Neural cell (in vitro differentiated cells): ENCODE data around the gene LINC00237. TPM values are rescaled to one million over a fixed set of nuclear protein-coding genes. Genes with fewer than 3 reads are reported as not detected.

Source experiments
- H2AFZ ChIP-seq: fragments of 200-600, 300-800 bp; sonication (generic), shearing (Covaris generic); 2 replicates; pipeline ENCODE4 v1.6.0; 2014; ENCODE audit warnings: low read depth, mild to moderate bottlenecking, antibody characterized with exemption, low read length, moderate library complexity
- H3F3A ChIP-seq: fragments of 200-600 bp; shearing (Covaris generic); 2 replicates; pipeline ENCODE4 v1.6.1; 2016; ENCODE audit warnings: mild to moderate bottlenecking, moderate library complexity, mixed read lengths, antibody characterized with exemption, low read length; ENCODE audit not compliant: insufficient read depth, poor library complexity, severe bottlenecking
- H3K27ac ChIP-seq: fragments of 200-600, 300-800 bp; sonication (generic), shearing (Covaris generic); 2 replicates; pipeline ENCODE4 v1.5.1; 2014; ENCODE audit warnings: mild to moderate bottlenecking, low read length, moderate library complexity
- H3K27me3 ChIP-seq: fragments of 300-800, 200-600 bp; sonication (generic), shearing (Covaris generic); 2 replicates; pipeline ENCODE4 v1.6.0; 2014; ENCODE audit warnings: mild to moderate bottlenecking, low read depth, low read length, moderate library complexity; ENCODE audit not compliant: insufficient read depth
- H3K36me3 ChIP-seq: fragments of 300-800, 200-600 bp; sonication (generic), shearing (Covaris generic); 2 replicates; pipeline ENCODE4 v1.5.1; 2014; ENCODE audit warnings: mild to moderate bottlenecking, antibody characterized with exemption, low read length, moderate library complexity; ENCODE audit not compliant: insufficient read depth
- H3K4me2 ChIP-seq: fragments of 300-800, 200-600 bp; sonication (generic), shearing (Covaris generic); 2 replicates; pipeline ENCODE4 v1.6.0; 2014; ENCODE audit warnings: mild to moderate bottlenecking, low read length
- H3K4me3 ChIP-seq: fragments of 300-800, 200-600 bp; sonication (generic), shearing (Covaris generic); 2 replicates; pipeline ENCODE4 v1.5.1; 2014; ENCODE audit warnings: mild to moderate bottlenecking, low read length, moderate library complexity
- H3K79me2 ChIP-seq: fragments of 200-600 bp; shearing (Covaris generic); replicated peaks from 2 replicates; pipeline ENCODE4 v1.6.0; 2014; ENCODE audit warnings: mild to moderate bottlenecking, low read length, moderate library complexity; ENCODE audit not compliant: insufficient read depth
- H3K9ac ChIP-seq: fragments of 300-800, 200-600 bp; sonication (generic), shearing (Covaris generic); 2 replicates; pipeline ENCODE4 v1.6.1; 2016; ENCODE audit warnings: mild to moderate bottlenecking, low read length, mixed read lengths
- H3K9me2 ChIP-seq: fragments of 200-600 bp; shearing (Covaris generic); 2 replicates; pipeline ENCODE4 v1.6.1; 2016; ENCODE audit warnings: mild to moderate bottlenecking, low read length, mixed read lengths; ENCODE audit not compliant: insufficient read depth
- H3K9me3 ChIP-seq: fragments of 200-600, 300-800 bp; sonication (generic), shearing (Covaris generic); 2 replicates; pipeline ENCODE4 v1.6.1; 2016; ENCODE audit warnings: mild to moderate bottlenecking, mixed run types, low read length, moderate library complexity, mixed read lengths
- H4K20me1 ChIP-seq: fragments of 200-600 bp; shearing (Covaris generic); 2 replicates; pipeline ENCODE4 v1.6.1; 2016; ENCODE audit warnings: mild to moderate bottlenecking, mixed run types; ENCODE audit not compliant: insufficient read depth
- EP300 ChIP-seq: fragments of 450-650 bp; conservative IDR thresholded peaks from 2 replicates; pipeline ENCODE4 v1.6.1; 2014; ENCODE audit warnings: antibody characterized with exemption, mild to moderate bottlenecking, moderate library complexity; ENCODE audit not compliant: poor library complexity, severe bottlenecking
- EZH2 ChIP-seq: fragments of 200-600, 300-800 bp; shearing (Covaris generic), sonication (generic); IDR thresholded peaks from 2 replicates; pipeline ENCODE4 v1.6.1; 2014; ENCODE audit warnings: antibody characterized with exemption, low read length, borderline replicate concordance, mild to moderate bottlenecking; ENCODE audit not compliant: insufficient read depth, poor library complexity, severe bottlenecking
- MXI1 ChIP-seq: fragments of 450-650 bp; conservative IDR thresholded peaks from 2 replicates; pipeline ENCODE4 v1.6.1; 2014; ENCODE audit warnings: antibody characterized with exemption, mild to moderate bottlenecking; ENCODE audit not compliant: poor library complexity, severe bottlenecking
- POLR2AphosphoS5 ChIP-seq: IDR thresholded peaks from 2 replicates; pipeline ENCODE4 v1.6.1; 2012
- RAD21 ChIP-seq: fragments of 450-650 bp; conservative IDR thresholded peaks from 2 replicates; pipeline ENCODE4 v1.6.1; 2014; ENCODE audit warnings: antibody characterized with exemption, mild to moderate bottlenecking, moderate library complexity
- SMC3 ChIP-seq: fragments of 450-650 bp; conservative IDR thresholded peaks from 2 replicates; pipeline ENCODE4 v1.6.1; 2014; ENCODE audit warnings: antibody characterized with exemption, mild to moderate bottlenecking, moderate library complexity; ENCODE audit not compliant: poor library complexity
- TAF1 ChIP-seq: IDR thresholded peaks from 2 replicates; pipeline ENCODE4 v1.6.1; 2012; ENCODE audit warnings: low read depth
- polyA plus RNA-seq: library from polyadenylated mRNA; depleted of rRNA; stranded (reverse); fragments of >200 nt; gene quantifications from 2 replicates; pipeline ENCODE4 v1.2.3, GENCODE V29; 2014
- TF ChIP-seq, protein P1 (sequence below): fragments of 450-650 bp; IDR thresholded peaks from 2 replicates; pipeline ENCODE4 v1.5.1; 2014; ENCODE audit warnings: antibody characterized with exemption, mild to moderate bottlenecking, moderate library complexity; ENCODE audit not compliant: poor library complexity, severe bottlenecking
- TF ChIP-seq, protein P2 (sequence below): IDR thresholded peaks from 2 replicates; pipeline ENCODE4 v1.6.1; 2012; ENCODE audit warnings: borderline replicate concordance

The LINC00237 gene
- polyA plus RNA-seq, 1 donor from 2014 or later = not detected

DNA sequence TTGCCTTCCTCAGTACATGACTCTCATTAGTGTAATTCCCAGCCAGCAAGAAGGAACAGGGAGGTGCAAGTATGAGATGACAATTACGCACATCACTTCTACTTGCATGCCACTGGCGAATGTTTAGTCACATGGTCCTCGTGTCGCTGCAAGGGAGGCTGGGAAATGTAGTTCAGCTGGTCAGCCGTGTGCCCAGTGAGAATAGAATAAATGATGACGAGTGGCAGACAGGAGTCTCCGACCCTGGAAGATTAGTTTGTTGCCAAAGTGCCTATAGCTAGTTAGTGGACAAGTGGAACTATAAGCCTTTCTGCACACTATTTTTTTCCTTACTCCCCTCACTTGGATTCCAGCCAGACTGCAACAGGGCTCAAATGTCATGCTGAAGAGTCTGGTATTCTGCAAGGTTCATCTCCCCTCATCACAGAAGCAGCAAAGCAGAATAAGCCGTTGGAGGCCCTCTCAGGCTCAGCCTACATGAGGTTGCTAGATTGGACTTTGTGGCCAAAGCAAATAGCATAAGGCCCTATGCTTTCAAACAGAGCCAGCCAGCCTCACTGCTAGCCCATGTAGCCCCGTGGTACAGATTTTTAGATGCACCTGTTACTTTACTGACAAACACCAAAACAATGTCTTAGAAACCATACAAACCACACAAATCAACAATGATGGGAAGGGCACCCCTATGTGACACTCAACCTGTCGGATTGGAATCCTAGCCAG is 9.7 kb downstream of the LINC00237 start:
- H3K9me2 ChIP-seq = no peaks in the 10 kb centered on the region
- H3K4me3 ChIP-seq = no peak overlapping the region
- no peak overlapping the region for H3K9ac ChIP-seq
- TF ChIP-seq EP300 = no peak
- TF ChIP-seq, protein P1, sequence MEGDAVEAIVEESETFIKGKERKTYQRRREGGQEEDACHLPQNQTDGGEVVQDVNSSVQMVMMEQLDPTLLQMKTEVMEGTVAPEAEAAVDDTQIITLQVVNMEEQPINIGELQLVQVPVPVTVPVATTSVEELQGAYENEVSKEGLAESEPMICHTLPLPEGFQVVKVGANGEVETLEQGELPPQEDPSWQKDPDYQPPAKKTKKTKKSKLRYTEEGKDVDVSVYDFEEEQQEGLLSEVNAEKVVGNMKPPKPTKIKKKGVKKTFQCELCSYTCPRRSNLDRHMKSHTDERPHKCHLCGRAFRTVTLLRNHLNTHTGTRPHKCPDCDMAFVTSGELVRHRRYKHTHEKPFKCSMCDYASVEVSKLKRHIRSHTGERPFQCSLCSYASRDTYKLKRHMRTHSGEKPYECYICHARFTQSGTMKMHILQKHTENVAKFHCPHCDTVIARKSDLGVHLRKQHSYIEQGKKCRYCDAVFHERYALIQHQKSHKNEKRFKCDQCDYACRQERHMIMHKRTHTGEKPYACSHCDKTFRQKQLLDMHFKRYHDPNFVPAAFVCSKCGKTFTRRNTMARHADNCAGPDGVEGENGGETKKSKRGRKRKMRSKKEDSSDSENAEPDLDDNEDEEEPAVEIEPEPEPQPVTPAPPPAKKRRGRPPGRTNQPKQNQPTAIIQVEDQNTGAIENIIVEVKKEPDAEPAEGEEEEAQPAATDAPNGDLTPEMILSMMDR = no peak
- no peak for TF ChIP-seq EZH2
- TF ChIP-seq SMC3 = no peak
- H2AFZ ChIP-seq = no peak overlapping the region
- H3K36me3 ChIP-seq = no peaks in the 10 kb centered on the region
- H3K4me2 ChIP-seq = no peak overlapping the region
- no peak overlapping the region for H3K27ac ChIP-seq
- H4K20me1 ChIP-seq = no peaks in the 10 kb centered on the region
- peaks cover 90% of the 10 kb centered on the region for H3K27me3 ChIP-seq
- no peaks in the 10 kb centered on the region for H3K79me2 ChIP-seq
- H3F3A ChIP-seq = peaks cover 4% of the 10 kb centered on the region
- no peaks in the 10 kb centered on the region for H3K9me3 ChIP-seq

DNA sequence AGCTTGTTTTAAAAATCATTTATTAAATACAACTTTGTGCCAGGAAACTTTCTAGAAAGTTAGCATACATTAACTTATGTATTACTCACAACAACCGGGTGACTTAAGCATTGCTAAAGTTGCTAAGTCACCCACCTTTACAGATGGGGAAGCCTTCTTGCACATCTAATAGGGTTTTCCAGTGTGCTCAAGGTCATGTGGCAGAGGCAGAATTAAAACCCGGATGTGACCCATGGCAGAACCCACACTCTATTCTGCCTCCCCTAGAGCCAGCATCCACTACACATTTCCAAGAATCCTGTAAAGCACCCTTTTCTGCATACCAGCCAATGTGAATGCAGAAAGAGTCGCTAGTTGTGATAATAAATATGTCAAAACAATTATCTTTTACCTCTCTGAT is 13.4 kb downstream of the LINC00237 start:
- no peaks in the 10 kb centered on the region for H3K79me2 ChIP-seq
- no peak overlapping the region for H3K4me2 ChIP-seq
- no peaks in the 10 kb centered on the region for H4K20me1 ChIP-seq
- no peak overlapping the region for H3K4me3 ChIP-seq
- no peaks in the 10 kb centered on the region for H3F3A ChIP-seq
- no peak overlapping the region for H2AFZ ChIP-seq
- H3K27ac ChIP-seq = no peak overlapping the region
- no peak for TF ChIP-seq SMC3
- TF ChIP-seq, protein P1 = no peak
- TF ChIP-seq EP300 = no peak
- TF ChIP-seq RAD21 = no peak
- TF ChIP-seq TAF1 = no peak
- TF ChIP-seq, protein P2, sequence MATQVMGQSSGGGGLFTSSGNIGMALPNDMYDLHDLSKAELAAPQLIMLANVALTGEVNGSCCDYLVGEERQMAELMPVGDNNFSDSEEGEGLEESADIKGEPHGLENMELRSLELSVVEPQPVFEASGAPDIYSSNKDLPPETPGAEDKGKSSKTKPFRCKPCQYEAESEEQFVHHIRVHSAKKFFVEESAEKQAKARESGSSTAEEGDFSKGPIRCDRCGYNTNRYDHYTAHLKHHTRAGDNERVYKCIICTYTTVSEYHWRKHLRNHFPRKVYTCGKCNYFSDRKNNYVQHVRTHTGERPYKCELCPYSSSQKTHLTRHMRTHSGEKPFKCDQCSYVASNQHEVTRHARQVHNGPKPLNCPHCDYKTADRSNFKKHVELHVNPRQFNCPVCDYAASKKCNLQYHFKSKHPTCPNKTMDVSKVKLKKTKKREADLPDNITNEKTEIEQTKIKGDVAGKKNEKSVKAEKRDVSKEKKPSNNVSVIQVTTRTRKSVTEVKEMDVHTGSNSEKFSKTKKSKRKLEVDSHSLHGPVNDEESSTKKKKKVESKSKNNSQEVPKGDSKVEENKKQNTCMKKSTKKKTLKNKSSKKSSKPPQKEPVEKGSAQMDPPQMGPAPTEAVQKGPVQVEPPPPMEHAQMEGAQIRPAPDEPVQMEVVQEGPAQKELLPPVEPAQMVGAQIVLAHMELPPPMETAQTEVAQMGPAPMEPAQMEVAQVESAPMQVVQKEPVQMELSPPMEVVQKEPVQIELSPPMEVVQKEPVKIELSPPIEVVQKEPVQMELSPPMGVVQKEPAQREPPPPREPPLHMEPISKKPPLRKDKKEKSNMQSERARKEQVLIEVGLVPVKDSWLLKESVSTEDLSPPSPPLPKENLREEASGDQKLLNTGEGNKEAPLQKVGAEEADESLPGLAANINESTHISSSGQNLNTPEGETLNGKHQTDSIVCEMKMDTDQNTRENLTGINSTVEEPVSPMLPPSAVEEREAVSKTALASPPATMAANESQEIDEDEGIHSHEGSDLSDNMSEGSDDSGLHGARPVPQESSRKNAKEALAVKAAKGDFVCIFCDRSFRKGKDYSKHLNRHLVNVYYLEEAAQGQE = no peak
- TF ChIP-seq POLR2AphosphoS5 = no peak
- TF ChIP-seq MXI1 = no peak
- TF ChIP-seq EZH2 = no peak
- H3K9me2 ChIP-seq = no peaks in the 10 kb centered on the region
- no peak overlapping the region for H3K9ac ChIP-seq
- no peaks in the 10 kb centered on the region for H3K36me3 ChIP-seq
- peaks cover 57% of the 10 kb centered on the region for H3K27me3 ChIP-seq
- H3K9me3 ChIP-seq = no peaks in the 10 kb centered on the region
